K562 (cell line): Measurements from ENCODE around the gene ELMO1.

Experiments used
- MTF1 ChIP-seq: fragments of 250-450 bp; sonication (Bioruptor Pico); IDR thresholded peaks from 2 replicates; pipeline ENCODE4 v1.9.0; 2021; ENCODE audit warnings: moderate library complexity, mild to moderate bottlenecking, inconsistent platforms, borderline replicate concordance
- MXI1 ChIP-seq: IDR thresholded peaks from 2 replicates; pipeline ENCODE4 v1.6.1; 2011; ENCODE audit warnings: low read depth, mild to moderate bottlenecking, improper control_type of control experiment, low read length
- PBX2 ChIP-seq, 2 experiments: IDR thresholded peaks in 1 of 2; conservative IDR thresholded peaks in 1 of 2; 2 replicates each; pipeline ENCODE4 v1.6.1; 2016; ENCODE audit warnings: low read depth in 2 of 2, mild to moderate bottlenecking in 1 of 2, missing compliant biosample characterization in 1 of 2, missing genetic modification characterization in 1 of 2, moderate library complexity in 1 of 2
- POLR2AphosphoS5 ChIP-seq: IDR thresholded peaks from 2 replicates; pipeline ENCODE4 v1.6.1; 2011; ENCODE audit warnings: mild to moderate bottlenecking, low read depth, low read length, moderate library complexity; ENCODE audit not compliant: control insufficient read depth, insufficient read depth
- SAFB2 ChIP-seq: fragments of 200-400 bp; formaldehyde crosslinking; IDR thresholded peaks from 2 replicates; pipeline ENCODE4 v1.6.1; 2018; ENCODE audit warnings: borderline replicate concordance, low read length, low read depth, moderate library complexity; ENCODE audit not compliant: severe bottlenecking
- SREBF1 ChIP-seq: fragments of 150-350 bp; IDR thresholded peaks from 2 replicates; pipeline ENCODE4 v1.6.1; 2014; ENCODE audit warnings: antibody characterized with exemption, low read depth, low read length, borderline replicate concordance
- SRF ChIP-seq, 2 experiments: fragments of 250-450, 450-650 bp in 1 of 2; sonication (Bioruptor Pico) in 1 of 2; sonication (generic) in 1 of 2; formaldehyde crosslinking; IDR thresholded peaks; 2 replicates each; pipeline versions ENCODE4 v1.5.0 to v1.5.1; 2020 to 2022; ENCODE audit warnings: mild to moderate bottlenecking in 1 of 2, missing genetic modification reagents in 1 of 2
- TAF15 ChIP-seq: fragments of 200-400 bp; formaldehyde crosslinking; IDR thresholded peaks from 2 replicates; pipeline ENCODE4 v1.6.1; 2017; ENCODE audit warnings: mild to moderate bottlenecking, low read depth, low read length, moderate library complexity
- ZNF274 ChIP-seq: IDR thresholded peaks from 2 replicates; pipeline ENCODE4 v1.6.1; 2011; ENCODE audit warnings: low read depth, mild to moderate bottlenecking, low read length, moderate library complexity, borderline replicate concordance

GRCh38 chr7:37262181-37262580 lies 186.5 kb downstream of the ELMO1 start:
- TF ChIP-seq SRF (CRISPR knock-in tag; IDR thresholded peaks at IDR 0.05) (no peak), MTF1 (CRISPR knock-in tag) (no peak), POLR2AphosphoS5 (no peak), SAFB2 (no peak), ZNF274 (no peak), PBX2 (CRISPR knock-in tag; IDR thresholded peaks at IDR 0.05; ENCODE audit: low read depth) (no peak), PBX2 (tag; conservative IDR thresholded peaks at IDR 0.05; ENCODE audit: low read depth) (no peak), TAF15 (no peak), MXI1 (no peak), SREBF1 (no peak)
